ENCODE measurements around the gene CASP9.

CASP9 gene

GRCh38 chr1:15449567-15449966 is 74.4 kb downstream of the CASP9 start:
- H3K9me3 ChIP-seq (ENCODE audit: control insufficient read depth, insufficient read depth, low read length), result no peaks in the 10 kb centered on the region
- no peaks in the 10 kb centered on the region for H3K4me1 ChIP-seq (ENCODE audit: control insufficient read depth, insufficient read depth, low read length)
- no peak overlapping the region for H3K9ac ChIP-seq (ENCODE audit: low read depth, low read length)
- no peak overlapping the region for H3K4me3 ChIP-seq (ENCODE audit: low read depth, low read length)
- no peaks in the 10 kb centered on the region for H3K36me3 ChIP-seq (ENCODE audit: control insufficient read depth, insufficient read depth, low read length)
- no peaks in the 10 kb centered on the region for H3K27me3 ChIP-seq (ENCODE audit: control insufficient read depth, insufficient read depth, low read length)

- no peaks in the 10 kb centered on the region for H3K4me1 ChIP-seq (ENCODE audit: control insufficient read depth, insufficient read depth, low read length)
- no peak overlapping the region for H3K9ac ChIP-seq (ENCODE audit: low read depth, low read length)
- H3K4me3 ChIP-seq (ENCODE audit: low read depth, low read length), result no peak overlapping the region
- H3K27me3 ChIP-seq (ENCODE audit: control insufficient read depth, insufficient read depth, low read length), result no peaks in the 10 kb centered on the region
- H3K9me3 ChIP-seq (ENCODE audit: control insufficient read depth, insufficient read depth, low read length), result no peaks in the 10 kb centered on the region
- no peaks in the 10 kb centered on the region for H3K36me3 ChIP-seq (ENCODE audit: control insufficient read depth, insufficient read depth, low read length)
These were observed 75.0 kb downstream of the CASP9 start for GRCh38 chr1:15448877-15449462.

GRCh38 chr1:15446212-15446611 is 77.8 kb downstream of the CASP9 start:
- H3K4me1 ChIP-seq (ENCODE audit: control insufficient read depth, insufficient read depth, low read length), result no peaks in the 10 kb centered on the region
- no peaks in the 10 kb centered on the region for H3K27me3 ChIP-seq (ENCODE audit: control insufficient read depth, insufficient read depth, low read length)
- no peak overlapping the region for H3K9ac ChIP-seq (ENCODE audit: low read depth, low read length)
- H3K36me3 ChIP-seq (ENCODE audit: control insufficient read depth, insufficient read depth, low read length), result no peaks in the 10 kb centered on the region
- H3K9me3 ChIP-seq (ENCODE audit: control insufficient read depth, insufficient read depth, low read length), result no peaks in the 10 kb centered on the region
- no peak overlapping the region for H3K4me3 ChIP-seq (ENCODE audit: low read depth, low read length)

GRCh38 chr1:15445390-15446122 is 78.5 kb downstream of the CASP9 start:
- no peak overlapping the region for H3K9ac ChIP-seq (ENCODE audit: low read depth, low read length)
- no peaks in the 10 kb centered on the region for H3K9me3 ChIP-seq (ENCODE audit: control insufficient read depth, insufficient read depth, low read length)
- H3K4me1 ChIP-seq (ENCODE audit: control insufficient read depth, insufficient read depth, low read length), result no peaks in the 10 kb centered on the region
- H3K27me3 ChIP-seq (ENCODE audit: control insufficient read depth, insufficient read depth, low read length), result no peaks in the 10 kb centered on the region
- no peak overlapping the region for H3K4me3 ChIP-seq (ENCODE audit: low read depth, low read length)
- H3K36me3 ChIP-seq (ENCODE audit: control insufficient read depth, insufficient read depth, low read length), result no peaks in the 10 kb centered on the region

GRCh38 chr1:15444468-15445389 is 79.3 kb downstream of the CASP9 start:
- no peaks in the 10 kb centered on the region for H3K4me1 ChIP-seq (ENCODE audit: control insufficient read depth, insufficient read depth, low read length)
- H3K4me3 ChIP-seq (ENCODE audit: low read depth, low read length), result no peak overlapping the region
- H3K9ac ChIP-seq (ENCODE audit: low read depth, low read length), result no peak overlapping the region
- H3K36me3 ChIP-seq (ENCODE audit: control insufficient read depth, insufficient read depth, low read length), result no peaks in the 10 kb centered on the region
- no peaks in the 10 kb centered on the region for H3K27me3 ChIP-seq (ENCODE audit: control insufficient read depth, insufficient read depth, low read length)
- no peaks in the 10 kb centered on the region for H3K9me3 ChIP-seq (ENCODE audit: control insufficient read depth, insufficient read depth, low read length)

- H3K9me3 ChIP-seq (ENCODE audit: control insufficient read depth, insufficient read depth, low read length), result no peaks in the 10 kb centered on the region
- H3K36me3 ChIP-seq (ENCODE audit: control insufficient read depth, insufficient read depth, low read length), result no peaks in the 10 kb centered on the region
- H3K9ac ChIP-seq (ENCODE audit: low read depth, low read length), result no peak overlapping the region
- no peaks in the 10 kb centered on the region for H3K27me3 ChIP-seq (ENCODE audit: control insufficient read depth, insufficient read depth, low read length)
- H3K4me3 ChIP-seq (ENCODE audit: low read depth, low read length), result no peak overlapping the region
- H3K4me1 ChIP-seq (ENCODE audit: control insufficient read depth, insufficient read depth, low read length), result no peaks in the 10 kb centered on the region
These were observed 80.7 kb downstream of the CASP9 start for GRCh38 chr1:15443281-15443680.

GRCh38 chr1:15442759-15443158 is 81.3 kb downstream of the CASP9 start:
- Histone ChIP-seq H3K4me1 (ENCODE audit: control insufficient read depth, insufficient read depth, low read length) (no peaks in the 10 kb centered on the region), H3K9me3 (ENCODE audit: control insufficient read depth, insufficient read depth, low read length) (no peaks in the 10 kb centered on the region), H3K27me3 (ENCODE audit: control insufficient read depth, insufficient read depth, low read length) (no peaks in the 10 kb centered on the region), H3K9ac (ENCODE audit: low read depth, low read length) (no peak overlapping the region), H3K36me3 (ENCODE audit: control insufficient read depth, insufficient read depth, low read length) (no peaks in the 10 kb centered on the region), H3K4me3 (ENCODE audit: low read depth, low read length) (no peak overlapping the region)

GRCh38 chr1:15442119-15442518 is 81.9 kb downstream of the CASP9 start:
- H3K9me3 ChIP-seq (ENCODE audit: control insufficient read depth, insufficient read depth, low read length), result no peaks in the 10 kb centered on the region
- H3K36me3 ChIP-seq (ENCODE audit: control insufficient read depth, insufficient read depth, low read length), result no peaks in the 10 kb centered on the region
- H3K9ac ChIP-seq (ENCODE audit: low read depth, low read length), result no peak overlapping the region
- H3K4me1 ChIP-seq (ENCODE audit: control insufficient read depth, insufficient read depth, low read length), result no peaks in the 10 kb centered on the region
- no peak overlapping the region for H3K4me3 ChIP-seq (ENCODE audit: low read depth, low read length)
- no peaks in the 10 kb centered on the region for H3K27me3 ChIP-seq (ENCODE audit: control insufficient read depth, insufficient read depth, low read length)

Measured in iPS-15b (cell line).